GM21515 (cell line): ENCODE data around the gene CDK9.
"Not testable (repeated sequence)": the region's sequence is repeated elsewhere in the genome, so short reads cannot be mapped to it uniquely, and the experiment has no call there.

Experiments
- ATAC-seq: cut with Tn5 transposase; IDR thresholded peaks from one replicate; pipeline ENCODE4 v1.9.1; 2021; ENCODE audit not compliant: unreplicated experiment

The CDK9 gene

DNA sequence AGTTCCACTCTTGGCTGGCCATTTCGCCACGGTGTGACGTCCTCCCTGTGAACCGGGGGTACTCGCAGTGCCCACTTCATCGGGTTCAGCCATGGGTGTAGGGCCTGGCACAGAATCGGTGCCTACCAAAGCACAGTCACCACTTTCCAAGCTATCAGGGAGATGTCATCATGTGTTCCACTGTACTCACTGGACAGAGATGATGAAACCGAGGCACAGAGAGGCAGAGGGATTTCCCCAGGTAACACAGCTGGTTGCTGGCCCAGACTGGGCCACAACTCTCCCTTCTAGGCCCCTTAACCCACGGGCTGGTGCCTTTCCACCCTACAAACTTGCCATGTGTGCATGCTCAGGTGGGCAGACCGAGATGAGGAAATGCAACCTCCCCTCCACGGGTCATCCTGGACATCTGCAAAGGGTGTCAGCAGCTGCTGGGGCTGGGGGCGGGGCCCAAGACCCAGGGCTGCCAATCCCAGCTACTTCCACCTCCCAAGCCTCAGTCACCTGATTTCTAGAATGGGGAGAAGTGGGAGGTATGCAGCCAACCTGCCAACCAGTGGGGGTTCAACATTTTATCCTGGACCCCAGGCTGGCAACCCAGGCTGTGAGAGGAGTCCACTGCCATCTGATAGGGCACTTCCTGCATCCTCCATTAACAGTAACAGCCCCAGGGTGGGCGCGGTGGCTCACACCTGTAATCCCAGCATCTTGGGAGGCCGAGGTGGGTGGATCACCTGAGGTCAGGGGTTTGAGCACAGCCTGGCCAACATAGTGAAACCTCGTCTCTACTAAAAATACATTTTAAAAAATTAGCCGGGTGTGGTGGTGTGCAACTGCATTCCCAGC, 6.5 kb upstream of the CDK9 start:
- peak; percentile 39 for ATAC-seq

DNA sequence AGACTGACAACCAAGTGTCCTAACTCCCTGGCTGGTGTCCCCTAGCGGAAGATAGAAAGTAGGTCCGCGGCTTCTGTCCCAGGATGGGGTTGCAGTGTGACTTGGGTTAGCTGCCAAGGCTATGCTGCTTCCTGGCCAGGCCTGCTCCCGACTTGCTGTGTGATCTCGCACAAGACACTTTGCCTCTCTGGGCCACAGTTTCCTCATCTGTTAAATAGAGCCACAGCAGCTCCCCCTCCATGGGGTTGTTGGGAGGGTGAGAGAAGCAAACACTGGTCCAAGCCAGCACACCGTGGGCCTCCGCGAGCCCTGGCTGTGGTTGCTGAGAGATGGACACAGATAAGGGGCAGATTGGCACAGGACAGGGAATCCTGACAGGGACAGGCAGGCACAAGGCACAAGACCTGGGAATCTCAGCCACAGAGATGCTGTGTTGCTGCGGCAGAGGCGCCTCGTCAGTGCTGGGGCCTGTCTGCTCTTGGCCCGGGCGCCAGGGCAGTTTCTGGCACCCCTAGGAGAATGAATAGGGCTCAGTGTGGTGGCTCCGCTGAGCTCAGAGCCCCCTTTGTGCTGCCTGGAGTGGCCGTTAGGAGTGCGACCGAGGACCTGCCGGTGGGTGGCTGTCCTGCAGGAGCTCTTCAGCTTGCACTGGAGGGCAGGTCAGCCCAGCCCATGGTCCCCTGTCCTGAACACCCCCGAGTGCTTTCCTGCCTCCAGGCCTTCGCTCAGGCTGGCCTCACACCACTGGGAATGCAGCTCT, 5.5 kb upstream of the CDK9 start:
- ATAC-seq: no peak

DNA sequence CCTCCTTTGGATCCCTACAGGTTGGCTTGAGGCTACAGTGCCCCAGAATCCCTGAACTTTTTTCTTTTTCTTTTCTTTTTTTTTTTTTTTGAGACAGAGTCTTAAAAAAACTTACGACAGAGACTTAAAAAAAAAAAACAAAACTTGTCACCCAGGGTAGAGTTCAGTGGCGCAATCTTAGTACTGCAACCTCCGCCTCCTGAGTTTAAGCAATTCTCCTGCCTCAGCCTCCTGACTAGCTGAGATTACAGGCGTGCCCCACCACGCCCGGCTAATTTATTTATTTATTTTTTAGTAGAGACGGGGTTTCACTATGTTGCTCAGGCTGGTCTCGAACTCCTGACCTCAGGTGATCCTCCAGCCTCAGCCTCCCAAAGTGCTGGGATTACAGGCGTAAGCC, 4.9 kb upstream of the CDK9 start:
- ATAC-seq: not testable (repeated sequence)

DNA sequence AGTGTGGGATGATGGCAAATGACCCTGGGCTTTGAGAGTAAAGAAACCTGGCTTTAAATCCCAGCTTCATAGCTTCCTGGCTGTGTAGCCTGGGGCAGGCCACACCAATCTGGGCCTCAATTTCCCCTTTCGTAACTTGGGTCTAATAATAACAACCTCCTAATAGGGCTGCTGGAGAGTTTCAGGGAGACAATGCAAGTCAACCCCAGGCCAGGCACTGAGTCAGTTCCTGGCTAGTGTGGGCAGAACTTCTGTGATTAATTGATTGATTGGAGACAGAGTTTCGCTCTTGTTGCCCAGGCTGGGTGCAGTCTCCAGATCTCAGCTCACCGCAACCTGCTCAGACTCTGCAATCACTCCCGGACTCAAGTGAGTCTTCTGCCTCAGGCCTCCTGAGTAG, 4.0 kb upstream of the CDK9 start:
- ATAC-seq: no peak

DNA sequence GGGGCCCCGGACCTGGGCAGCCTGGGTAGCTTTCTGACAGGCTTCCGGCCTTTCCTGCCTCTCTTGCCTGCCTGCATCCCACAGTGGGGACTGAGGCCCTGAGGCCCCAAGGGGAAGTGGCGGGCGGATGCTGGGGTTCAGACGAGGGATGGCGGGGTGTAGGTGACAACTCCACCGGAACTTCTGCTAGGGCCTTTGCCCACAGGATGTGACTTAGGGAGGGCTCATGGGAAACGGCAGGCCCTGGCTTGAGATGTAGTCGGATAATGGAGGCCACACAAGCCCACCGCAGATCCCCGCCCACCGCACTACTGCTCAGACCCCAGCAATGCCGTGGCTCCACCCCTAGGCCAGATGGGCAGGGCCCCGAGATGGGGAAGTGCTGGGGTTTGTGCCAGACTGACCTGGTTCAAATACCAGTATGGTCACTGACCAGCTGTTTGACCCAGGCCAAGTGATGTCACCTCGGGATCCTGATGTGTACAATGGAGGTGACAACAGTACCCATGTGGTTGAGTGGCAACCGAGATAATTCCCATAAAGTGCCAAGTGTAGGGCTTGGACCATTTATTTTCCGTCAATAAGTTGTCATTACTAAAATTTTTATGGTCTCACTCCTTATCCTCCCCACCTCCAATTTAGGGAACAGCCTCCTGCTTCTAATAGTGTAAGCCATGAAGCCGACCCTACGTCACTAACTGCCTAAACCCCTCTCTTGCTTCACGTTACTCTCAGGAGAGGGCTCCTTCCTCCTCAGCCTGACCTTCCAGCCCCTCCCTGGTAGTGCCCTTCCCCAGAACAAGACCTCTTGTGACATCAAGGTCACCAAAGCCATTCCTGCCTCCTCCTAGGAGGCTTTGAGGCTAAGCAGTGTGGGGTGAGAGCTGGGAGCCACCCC, 2.5 kb upstream of the CDK9 start:
- ATAC-seq: no peak

DNA sequence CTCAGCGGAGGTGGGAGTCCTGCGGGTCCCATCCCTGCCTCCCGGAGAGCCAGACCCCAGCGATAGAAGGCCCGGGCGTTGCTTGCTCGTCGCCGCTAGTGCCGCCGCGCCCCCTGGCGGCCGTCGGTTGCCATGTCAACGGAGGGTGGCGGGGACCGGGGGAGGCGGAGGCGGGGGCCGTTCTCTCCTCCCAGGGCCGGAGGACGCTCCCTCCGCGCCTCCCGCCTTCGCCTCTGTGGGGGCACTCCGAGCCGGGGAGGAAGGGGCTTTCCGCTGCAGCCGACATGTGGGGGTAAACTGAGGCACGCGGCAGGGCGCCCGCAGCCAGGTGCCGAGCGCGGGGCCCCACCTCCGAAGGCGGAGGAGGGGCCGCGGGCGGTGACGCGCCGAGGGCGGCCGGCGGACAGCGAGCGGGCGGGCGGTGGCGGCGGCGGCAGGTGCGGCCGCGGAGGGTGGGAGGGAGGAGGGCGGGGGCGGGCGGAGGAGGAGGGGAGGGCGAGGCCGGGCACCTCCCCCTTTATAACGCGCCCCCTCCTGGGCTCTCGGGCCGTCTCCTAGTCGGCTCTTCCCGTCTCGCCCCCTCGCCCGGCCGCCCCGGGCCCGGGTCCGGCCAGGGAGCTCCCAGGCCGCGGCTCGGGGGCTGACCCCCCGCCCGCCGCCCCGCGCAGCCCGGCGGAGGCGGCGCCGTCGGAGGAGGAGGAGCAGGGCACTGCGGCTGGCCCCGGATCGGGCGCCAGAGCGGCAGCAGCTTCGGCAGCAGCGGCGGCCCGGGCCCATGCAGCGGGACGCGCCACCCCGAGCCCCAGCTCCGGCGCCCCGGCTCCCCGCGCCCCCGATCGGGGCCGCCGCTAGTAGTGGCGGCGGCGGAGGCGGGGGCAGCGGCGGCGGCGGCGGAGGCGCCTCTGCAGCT, 556 bp upstream of the CDK9 start:
- ATAC-seq: peak; percentile 36

DNA sequence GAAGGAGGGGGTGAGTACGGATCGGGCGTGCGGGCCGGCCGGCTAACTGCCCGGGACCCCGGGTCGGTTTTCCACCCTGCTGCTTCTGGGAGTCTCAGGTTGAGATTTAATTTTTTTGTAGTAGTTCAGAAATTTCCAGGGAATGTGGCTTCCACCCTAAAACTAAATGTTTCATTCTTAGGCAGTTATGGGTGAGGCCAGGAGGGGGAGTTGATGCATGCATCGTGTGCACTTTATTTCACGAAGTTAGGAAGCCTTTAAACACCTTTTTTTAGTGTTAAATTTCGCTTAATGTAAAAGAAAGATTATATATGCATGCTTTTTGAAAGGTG, 905 bp downstream of the CDK9 start:
- no peak for ATAC-seq

DNA sequence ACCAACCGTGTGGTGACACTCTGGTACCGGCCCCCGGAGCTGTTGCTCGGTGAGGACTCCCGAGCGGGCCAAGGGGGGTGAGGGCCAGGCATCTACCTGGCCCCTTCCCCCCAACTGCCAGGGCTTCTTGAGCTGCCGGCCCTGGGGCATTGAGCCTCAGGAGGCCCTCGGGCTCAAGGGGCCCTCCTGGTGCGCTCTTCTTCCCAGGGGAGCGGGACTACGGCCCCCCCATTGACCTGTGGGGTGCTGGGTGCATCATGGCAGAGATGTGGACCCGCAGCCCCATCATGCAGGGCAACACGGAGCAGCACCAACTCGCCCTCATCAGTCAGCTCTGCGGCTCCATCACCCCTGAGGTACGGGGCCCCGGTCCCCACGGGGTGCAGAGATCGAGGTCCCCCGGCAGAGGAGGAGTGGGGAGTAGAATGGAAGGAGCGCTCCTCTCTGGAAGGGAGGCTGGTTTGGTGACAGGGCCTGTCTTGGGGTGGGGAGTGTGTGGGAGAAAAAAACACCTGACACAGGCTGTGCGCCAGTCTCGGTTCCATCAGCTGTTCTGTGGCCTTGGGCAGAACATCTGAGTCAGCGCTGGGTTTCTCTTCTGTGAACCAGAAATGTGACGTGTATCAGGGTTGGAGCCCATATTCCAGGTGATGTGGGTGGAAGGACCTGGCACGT, 2.6 kb downstream of the CDK9 start:
- ATAC-seq: no peak

DNA sequence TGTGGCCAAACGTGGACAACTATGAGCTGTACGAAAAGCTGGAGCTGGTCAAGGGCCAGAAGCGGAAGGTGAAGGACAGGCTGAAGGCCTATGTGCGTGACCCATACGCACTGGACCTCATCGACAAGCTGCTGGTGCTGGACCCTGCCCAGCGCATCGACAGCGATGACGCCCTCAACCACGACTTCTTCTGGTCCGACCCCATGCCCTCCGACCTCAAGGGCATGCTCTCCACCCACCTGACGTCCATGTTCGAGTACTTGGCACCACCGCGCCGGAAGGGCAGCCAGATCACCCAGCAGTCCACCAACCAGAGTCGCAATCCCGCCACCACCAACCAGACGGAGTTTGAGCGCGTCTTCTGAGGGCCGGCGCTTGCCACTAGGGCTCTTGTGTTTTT, 3.3 kb downstream of the CDK9 start:
- ATAC-seq: no peak

DNA sequence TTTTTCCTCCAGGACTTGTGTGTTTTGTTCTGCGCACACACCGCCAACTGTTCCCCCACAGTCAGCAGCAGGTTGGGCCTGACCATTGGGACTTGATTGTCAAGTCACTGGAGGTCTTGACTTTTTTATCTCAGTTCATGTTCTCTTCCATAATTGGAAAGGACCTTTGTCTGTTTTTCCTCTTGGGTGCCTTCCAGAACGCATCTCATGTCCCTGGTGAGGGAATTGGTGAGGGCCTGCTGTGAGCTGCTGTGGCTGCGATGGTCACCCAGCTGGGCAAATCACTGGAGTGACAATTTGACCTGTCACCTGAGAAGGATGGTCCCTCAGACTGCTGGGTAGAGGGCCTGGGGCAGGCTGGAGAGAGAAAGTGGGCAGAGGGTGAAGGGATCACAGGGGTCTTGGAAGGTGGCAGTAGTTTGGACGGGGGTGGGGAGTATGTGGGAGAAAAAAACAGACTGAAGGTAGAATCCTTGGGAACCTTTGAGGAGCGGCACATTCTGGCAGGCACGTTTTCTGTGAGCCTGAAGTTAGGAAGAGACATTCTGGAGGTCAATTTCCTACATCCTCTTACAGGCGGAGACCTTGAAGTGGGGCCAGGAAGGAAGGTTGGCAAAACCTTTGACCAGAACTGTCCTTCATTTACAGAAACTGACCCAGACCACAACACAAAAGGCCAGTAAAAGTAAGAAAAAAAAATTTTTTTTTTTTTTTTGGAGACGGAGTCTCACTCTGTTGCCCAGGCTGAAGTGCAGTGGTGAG, 4.4 kb downstream of the CDK9 start:
- ATAC-seq: no peak

DNA sequence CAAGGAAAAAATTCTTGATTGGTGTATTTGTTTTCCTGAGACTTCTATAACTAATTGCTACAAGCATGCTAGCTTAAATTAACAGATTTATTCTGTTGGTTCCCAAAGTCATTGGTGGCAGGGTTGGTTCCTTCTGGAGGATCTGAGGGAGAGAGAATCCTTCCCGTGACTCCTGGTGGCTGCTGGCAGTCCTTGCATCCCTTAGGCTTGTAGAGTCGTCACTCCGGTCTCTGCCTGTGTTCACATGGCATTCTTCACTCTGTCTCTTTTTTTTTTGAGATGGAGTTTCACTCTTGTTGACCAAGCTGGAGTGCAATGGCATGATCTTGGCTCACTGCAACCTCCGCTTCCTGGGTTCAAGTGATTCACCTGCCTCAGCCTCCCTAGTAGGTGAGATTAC, 5.3 kb downstream of the CDK9 start:
- no peak for ATAC-seq

DNA sequence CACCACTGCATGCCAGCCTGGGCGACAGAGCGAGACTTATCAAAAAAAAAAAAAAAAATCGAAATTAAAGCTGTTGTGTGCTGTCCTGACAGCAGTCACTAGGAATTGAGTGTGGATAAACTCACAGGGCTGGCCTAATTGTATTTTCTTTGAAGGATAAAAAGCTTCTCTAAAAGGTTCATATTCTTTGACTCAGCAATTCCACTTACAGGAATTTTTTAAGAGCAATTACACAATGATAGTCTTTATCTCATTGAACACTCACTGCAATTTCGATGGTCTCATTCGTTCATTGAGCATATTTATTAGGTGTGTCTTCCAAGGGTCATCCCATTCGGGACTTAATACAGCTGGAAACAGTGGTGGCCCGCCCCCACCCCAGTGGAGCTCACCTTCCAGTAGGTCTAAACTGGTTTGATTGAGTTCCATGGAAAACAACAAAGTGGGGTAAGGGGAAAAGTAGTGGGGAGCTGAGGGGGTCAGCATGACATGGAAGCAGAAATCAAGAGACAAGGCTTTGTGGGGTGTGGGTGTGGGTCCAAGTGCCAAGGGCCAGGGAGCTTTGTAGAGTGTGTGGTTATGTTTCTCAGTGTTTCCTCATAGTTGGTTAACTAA, 6.7 kb downstream of the CDK9 start:
- no peak for ATAC-seq

DNA sequence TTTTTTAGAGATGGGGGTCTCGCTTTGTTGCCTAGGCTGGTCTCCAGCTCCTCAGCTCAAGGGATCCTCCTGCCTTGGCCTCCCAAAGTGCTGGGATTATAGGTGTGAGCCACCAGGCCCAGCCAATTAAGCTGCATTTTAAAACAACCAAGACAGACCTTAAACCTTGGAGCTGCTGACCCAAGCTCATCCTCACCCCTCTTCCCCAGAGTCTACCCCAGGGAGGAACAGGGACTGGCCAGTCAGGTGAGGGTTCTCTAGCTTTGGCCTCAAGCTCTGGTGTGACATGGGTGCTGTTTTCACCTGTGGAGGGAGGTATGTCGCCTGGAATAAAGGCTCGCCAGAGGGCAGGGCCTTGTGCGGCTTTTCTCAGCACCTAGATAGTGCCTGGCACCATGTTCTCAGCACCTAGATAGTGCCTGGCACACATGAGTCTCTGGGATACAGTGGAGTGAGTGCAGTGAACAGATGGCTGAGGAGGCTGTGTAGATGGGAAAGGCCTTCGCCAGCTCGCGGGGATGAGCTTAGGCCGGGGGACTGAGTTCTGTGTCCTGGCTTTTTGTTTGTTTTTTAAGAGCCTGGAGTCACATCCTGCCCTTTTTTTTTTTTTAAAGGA, 7.4 kb downstream of the CDK9 start:
- no peak for ATAC-seq

DNA sequence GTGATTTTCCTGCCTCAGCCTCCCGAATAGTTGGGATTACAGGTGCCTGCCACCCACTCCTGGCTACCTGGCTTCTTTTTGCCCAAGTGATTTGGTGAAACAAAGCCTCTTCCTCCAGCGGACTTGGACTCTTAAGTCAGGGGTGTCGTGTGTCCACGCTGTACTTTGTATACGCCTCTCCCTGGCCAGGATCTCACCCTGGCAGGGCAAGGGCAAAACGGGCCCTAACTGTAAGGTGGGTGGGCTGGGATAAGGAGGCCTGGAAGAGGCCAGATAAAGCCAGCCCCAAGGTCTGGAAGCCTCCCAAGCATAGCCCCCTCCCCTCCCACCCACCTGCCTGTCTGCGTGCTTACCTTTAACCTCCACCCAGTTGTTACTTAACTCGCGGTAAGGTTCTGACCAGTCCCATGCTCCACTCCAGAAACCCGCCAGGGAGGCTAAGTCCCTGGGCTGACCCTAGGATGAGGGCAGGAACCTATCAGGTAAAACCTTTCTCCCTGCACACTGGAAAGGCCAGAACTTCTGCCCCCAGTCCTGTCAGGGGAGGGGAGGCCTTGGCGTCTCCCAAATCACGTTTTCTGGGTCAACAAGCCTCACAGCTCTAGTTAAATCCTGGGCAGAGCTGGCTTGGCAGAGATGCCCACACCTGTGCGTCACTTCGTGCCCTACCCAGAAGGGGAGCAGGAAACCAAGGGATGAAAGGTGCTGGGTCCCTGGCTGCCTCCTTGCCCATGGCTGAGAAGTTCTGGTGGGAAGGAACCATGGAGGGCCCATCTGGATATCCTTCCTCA, 8.4 kb downstream of the CDK9 start:
- no peak for ATAC-seq

DNA sequence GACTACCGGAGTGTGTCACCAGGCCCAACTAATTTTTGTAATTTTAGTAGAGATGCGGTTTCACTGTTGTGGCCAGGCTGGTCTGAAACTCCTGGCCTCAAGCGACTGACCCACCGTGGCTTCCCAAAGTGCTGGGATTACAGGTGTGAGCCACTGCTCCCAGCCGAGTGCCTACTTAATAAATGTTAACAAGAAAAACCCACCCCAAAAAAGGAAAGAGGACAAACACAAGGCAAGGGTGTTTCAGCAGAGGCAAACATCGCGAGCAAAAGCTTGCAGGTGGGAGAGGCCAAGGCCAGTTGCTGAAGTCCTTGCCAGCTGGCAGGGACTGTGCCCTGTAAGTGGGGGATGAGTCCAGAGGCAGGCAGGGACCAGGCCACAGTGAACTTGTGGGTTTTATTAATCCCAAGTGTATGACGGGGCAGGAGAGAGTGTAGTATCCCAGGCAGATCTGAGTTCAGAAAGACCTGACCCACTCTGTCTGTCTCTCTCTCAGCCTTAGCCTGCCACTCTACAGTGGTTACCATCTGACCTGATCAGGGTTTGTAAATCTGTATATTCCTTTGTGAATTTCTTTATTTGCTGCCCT, 10.5 kb downstream of the CDK9 start:
- no peak for ATAC-seq

DNA sequence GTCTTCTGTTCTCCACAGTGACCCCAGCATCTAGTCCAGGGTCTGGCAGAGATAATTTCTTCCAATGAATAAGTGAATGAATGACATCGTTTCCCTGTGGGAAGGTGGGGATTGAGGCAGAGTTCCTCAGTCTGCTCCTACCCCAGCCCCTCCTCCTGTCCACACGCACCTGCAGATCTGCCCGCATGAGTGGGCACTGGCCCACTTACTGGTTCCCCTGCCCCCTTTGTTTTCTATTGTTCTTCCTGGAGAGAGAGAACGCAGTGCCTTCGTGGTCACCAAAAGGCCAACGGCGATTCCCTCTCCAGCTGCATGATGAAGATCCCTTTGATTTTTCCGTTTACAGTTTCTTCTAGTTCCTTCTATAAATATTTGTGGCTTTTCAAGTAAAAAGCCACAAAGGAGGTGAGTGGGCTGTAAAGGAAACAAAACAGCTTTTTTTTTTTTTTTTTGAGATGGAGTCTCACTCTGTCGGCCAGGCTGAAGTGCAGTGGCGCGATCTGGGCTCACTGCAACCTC, 11.1 kb downstream of the CDK9 start:
- no peak for ATAC-seq
